GM12891 (cell line): ENCODE data around the gene COL26A1.
"Not testable (repeated sequence)": the region's sequence is repeated elsewhere in the genome, so short reads cannot be mapped to it uniquely, and the experiment has no call there.

Experiments used
- DNase-seq: peaks from one replicate; pipeline ENCODE4 v3.0.0; 2011; ENCODE audit warnings: low spot score; ENCODE audit not compliant: insufficient read length
- FAIRE-seq: peaks from 2 replicates; lab custom pipeline; 2011; peaks lifted over from hg19 to GRCh38; lab: Jason Lieb, UNC
- PAX5 ChIP-seq: IDR thresholded peaks from 2 replicates; pipeline ENCODE4 v1.6.1; 2011; ENCODE audit warnings: low read length, moderate library complexity, mild to moderate bottlenecking; ENCODE audit not compliant: insufficient read depth, severe bottlenecking
- POLR2A ChIP-seq: IDR thresholded peaks from 2 replicates; pipeline ENCODE4 v1.6.1; 2011; ENCODE audit warnings: low read depth, low read length, control low read depth
- POLR2AphosphoS5 ChIP-seq: IDR thresholded peaks from 2 replicates; pipeline ENCODE4 v1.6.1; 2011; ENCODE audit warnings: low read depth, low read length, control low read depth
- POU2F2 ChIP-seq: IDR thresholded peaks from 2 replicates; pipeline ENCODE4 v1.6.1; 2011; ENCODE audit warnings: low read depth, mild to moderate bottlenecking, control low read depth, low read length, moderate library complexity
- SPI1 ChIP-seq: IDR thresholded peaks from 2 replicates; pipeline ENCODE4 v1.6.1; 2011; ENCODE audit warnings: low read depth, low read length, control low read depth
- TAF1 ChIP-seq: IDR thresholded peaks from 2 replicates; pipeline ENCODE4 v1.6.1; 2011; ENCODE audit warnings: low read depth, low read length, control low read depth

COL26A1 gene

GRCh38 chr7:101488826-101489572, 126.3 kb downstream of the COL26A1 start:
- FAIRE-seq = no peak
- no peak for DNase-seq
- TF ChIP-seq PAX5 = no peak
- TF ChIP-seq TAF1 = no peak
- TF ChIP-seq SPI1 = no peak
- TF ChIP-seq POLR2A = no peak
- TF ChIP-seq POLR2AphosphoS5 = no peak
- no peak for TF ChIP-seq POU2F2

GRCh38 chr7:101490439-101490838, 127.8 kb downstream of the COL26A1 start:
- FAIRE-seq, DNase-seq: not testable (repeated sequence)

DNA sequence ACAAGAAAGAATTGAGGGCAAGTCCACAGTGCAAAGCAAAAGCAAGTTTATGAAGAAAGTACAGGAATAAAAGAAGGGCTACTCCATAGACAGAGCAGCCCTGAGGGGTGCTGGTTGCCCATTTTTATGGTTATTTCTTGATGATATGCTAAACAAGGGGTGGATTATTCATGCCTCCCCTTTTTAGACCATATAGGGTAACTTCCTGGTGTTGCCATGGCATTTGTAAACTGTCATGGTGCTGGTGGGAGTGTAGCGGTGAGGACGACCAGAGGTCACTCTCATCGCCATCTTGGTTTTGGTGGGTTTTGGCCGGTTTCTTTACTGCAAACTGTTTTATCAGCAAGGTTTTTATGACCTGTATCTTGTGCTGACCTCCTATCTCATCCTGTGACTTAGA, 128.8 kb downstream of the COL26A1 start:
- FAIRE-seq, DNase-seq: not testable (repeated sequence)

GRCh38 chr7:101494602-101495329, 132.1 kb downstream of the COL26A1 start:
- DNase-seq = no peak
- FAIRE-seq = no peak
- TF ChIP-seq POLR2A (no peak), PAX5 (no peak), TAF1 (no peak), POU2F2 (no peak), POLR2AphosphoS5 (no peak), SPI1 (no peak)

GRCh38 chr7:101496017-101496416, 133.3 kb downstream of the COL26A1 start:
- TF ChIP-seq POLR2A (no peak), POLR2AphosphoS5 (no peak), PAX5 (no peak), TAF1 (no peak), POU2F2 (no peak), SPI1 (no peak)
- DNase-seq = no peak
- FAIRE-seq = no peak

DNA sequence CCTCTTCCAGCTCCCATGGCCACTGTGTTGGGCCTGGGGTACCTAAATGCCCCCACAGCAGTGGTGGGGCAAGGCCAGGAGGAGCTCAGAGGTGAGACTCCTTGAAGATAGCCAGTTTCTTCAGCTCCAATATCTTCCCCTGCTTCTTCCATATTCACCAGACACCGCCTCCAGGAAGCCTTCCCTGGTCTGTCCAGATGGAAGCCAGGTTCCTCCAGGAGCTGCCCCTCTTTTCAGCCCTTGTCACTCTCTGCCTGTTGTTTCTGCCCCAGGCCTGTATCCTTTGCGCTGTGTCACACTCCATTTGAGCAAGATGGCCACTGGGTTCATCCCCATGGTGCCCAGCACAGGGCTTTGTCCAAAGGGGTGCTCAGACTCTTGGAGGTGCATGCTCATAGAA, 138.7 kb downstream of the COL26A1 start:
- TF ChIP-seq POU2F2 = no peak
- no peak for TF ChIP-seq PAX5
- no peak for TF ChIP-seq TAF1
- no peak for TF ChIP-seq POLR2AphosphoS5
- TF ChIP-seq SPI1 = no peak
- no peak for TF ChIP-seq POLR2A
- FAIRE-seq = no peak
- DNase-seq = no peak

GRCh38 chr7:101502466-101503098, 139.9 kb downstream of the COL26A1 start:
- no peak for DNase-seq
- TF ChIP-seq POU2F2 (no peak), SPI1 (no peak), PAX5 (no peak), TAF1 (no peak), POLR2A (no peak), POLR2AphosphoS5 (no peak)
- no peak for FAIRE-seq

DNA sequence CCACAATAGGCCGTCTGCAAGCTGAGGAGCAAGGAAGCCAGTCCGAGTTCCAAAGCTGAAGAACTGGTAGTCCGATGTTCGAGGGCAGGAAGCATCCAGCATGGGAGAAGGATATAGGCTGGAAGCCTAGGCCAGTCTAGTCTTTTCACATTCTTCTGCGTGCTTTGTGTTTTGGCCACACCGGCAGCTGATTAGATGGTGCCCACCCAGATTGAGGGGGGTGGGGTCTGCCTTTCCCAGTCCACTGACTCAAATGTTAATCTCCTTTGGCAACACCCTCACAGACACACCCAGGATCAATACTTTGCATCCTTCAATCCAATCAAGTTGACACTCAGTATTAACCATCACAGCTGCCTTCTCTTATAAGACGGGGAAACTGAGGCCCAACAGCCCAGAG, 142.8 kb downstream of the COL26A1 start:
- DNase-seq, FAIRE-seq: not testable (repeated sequence)

DNA sequence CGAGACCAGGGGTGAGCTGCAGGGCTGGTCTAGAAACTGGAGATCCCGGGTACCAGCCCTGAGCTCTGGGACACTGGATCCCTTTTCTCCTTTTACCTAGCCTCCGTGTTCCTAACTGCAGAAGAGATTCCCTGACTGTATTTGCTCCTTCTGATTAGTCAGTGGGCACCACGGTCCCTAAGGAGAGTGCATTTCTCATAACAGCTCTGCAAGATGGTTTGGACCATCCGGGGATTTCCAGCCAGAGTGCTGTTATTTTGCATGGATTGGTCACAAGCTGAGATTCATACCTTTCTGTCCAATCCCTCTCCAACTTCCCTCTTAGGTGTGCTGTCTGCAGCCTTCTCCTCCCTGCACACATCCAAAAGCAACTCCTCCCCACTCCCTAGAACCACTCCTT, 143.9 kb downstream of the COL26A1 start:
- FAIRE-seq (no peak), DNase-seq (no peak)
- TF ChIP-seq TAF1 = no peak

DNA sequence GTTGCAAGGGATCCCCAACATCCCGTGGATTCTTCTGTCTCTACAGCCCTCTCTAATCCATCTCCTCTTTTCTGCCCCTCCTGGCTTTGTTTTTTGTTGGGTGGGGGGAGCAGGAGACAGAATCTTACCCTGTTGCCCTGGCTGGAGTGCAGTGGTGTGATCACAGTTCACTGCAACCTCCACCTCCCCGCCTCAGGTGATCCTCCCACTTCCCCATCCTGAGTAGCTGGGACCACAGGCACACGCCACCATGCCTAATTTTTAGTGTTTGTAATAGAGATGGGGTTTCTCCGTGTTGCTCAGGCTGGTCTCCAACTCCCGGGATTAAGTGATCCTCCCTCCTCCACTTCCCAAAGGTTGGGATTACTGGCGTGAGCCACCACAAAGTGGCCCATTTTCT, 144.7 kb downstream of the COL26A1 start:
- TF ChIP-seq PAX5 = no peak
- no peak for TF ChIP-seq POLR2A
- TF ChIP-seq SPI1 = peak; percentile 35; the same call in 1 of the 2 replicates
- no peak for TF ChIP-seq POU2F2
- TF ChIP-seq TAF1 = no peak
- TF ChIP-seq POLR2AphosphoS5 = no peak
- FAIRE-seq (no peak), DNase-seq (no peak)

GRCh38 chr7:101507791-101508252, 145.1 kb downstream of the COL26A1 start:
- no peak for DNase-seq
- no peak for FAIRE-seq
- TF ChIP-seq PAX5 (no peak), SPI1 (no peak), TAF1 (no peak), POLR2A (no peak), POU2F2 (no peak), POLR2AphosphoS5 (no peak)
